ENCODE results near the gene FAM200C.

The FAM200C gene

GRCh38 chr5:160395111-160395510, 4.7 kb downstream of the FAM200C start:
- TF ChIP-seq, protein P1, sequence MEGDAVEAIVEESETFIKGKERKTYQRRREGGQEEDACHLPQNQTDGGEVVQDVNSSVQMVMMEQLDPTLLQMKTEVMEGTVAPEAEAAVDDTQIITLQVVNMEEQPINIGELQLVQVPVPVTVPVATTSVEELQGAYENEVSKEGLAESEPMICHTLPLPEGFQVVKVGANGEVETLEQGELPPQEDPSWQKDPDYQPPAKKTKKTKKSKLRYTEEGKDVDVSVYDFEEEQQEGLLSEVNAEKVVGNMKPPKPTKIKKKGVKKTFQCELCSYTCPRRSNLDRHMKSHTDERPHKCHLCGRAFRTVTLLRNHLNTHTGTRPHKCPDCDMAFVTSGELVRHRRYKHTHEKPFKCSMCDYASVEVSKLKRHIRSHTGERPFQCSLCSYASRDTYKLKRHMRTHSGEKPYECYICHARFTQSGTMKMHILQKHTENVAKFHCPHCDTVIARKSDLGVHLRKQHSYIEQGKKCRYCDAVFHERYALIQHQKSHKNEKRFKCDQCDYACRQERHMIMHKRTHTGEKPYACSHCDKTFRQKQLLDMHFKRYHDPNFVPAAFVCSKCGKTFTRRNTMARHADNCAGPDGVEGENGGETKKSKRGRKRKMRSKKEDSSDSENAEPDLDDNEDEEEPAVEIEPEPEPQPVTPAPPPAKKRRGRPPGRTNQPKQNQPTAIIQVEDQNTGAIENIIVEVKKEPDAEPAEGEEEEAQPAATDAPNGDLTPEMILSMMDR (conservative IDR thresholded peaks at IDR 0.05; ENCODE audit: low read depth, low read length) = no peak
- Histone ChIP-seq H3K36me3 (ENCODE audit: insufficient read depth) (no peaks in the 10 kb centered on the region), H3K27me3 (ENCODE audit: insufficient read depth, low read depth) (no peaks in the 10 kb centered on the region), H3K27ac (no peak overlapping the region), H3K79me2 (ENCODE audit: insufficient read depth, low read depth) (no peaks in the 10 kb centered on the region), H4K20me1 (ENCODE audit: insufficient read depth) (no peaks in the 10 kb centered on the region), H3K4me2 (no peak overlapping the region), H2AFZ (ENCODE audit: low read depth) (no peak overlapping the region), H3K4me3 (IDR thresholded peaks at IDR 0.05; ENCODE audit: insufficient read depth, low read depth, low read length) (no peak overlapping the region), H3K9ac (no peak overlapping the region), H3K4me1 (ENCODE audit: low read depth, poor library complexity, severe bottlenecking) (peaks cover 13% of the 10 kb centered on the region)

DNA sequence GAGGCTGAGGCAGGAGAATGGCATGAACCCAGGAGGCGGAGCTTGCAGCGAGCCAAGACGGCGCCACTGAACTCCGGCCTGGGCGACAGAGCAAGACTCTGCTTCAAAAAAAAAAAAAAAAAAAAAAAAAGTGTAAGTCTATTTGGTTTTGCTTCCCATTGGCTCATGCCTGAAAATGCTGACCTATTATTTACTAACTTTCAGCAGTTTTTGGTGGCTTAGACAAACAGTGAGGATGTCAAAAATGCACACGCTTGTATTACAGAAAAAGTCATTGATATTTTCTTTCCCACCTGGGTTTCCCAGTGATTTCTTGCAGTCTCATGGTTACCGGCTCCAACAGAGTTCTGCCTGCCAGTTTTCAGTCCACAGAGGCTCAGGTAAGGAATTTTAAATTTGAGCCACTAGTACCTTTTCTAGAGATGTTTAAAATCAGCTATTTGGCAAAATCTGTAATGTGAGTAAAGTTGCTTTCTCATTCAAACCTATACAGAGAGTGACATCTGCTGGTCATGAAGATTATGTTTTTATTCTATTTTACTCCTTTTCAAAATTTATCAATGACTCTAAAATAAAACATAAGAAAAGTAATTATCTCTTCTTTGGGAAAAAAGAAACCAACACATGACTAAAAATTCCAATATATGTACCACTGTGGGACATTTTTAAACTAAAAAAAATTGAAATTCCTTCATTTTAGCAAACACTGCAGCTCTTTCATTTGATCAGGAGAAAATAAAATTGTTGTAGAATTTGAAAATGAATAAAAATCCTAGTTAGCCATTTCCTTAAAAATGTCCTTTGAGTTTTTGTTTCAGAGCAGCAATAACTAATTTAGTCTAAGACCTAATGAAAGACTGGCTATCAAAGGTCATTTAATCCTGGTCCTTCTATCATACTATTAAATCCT, 8.8 kb downstream of the FAM200C start:
- H4K20me1 ChIP-seq (ENCODE audit: insufficient read depth) = no peaks in the 10 kb centered on the region
- H3K4me3 ChIP-seq (IDR thresholded peaks at IDR 0.05; ENCODE audit: insufficient read depth, low read depth, low read length) = no peak overlapping the region
- peaks cover 6% of the 10 kb centered on the region for H3K4me1 ChIP-seq (ENCODE audit: low read depth, poor library complexity, severe bottlenecking)
- TF ChIP-seq, protein P1 (conservative IDR thresholded peaks at IDR 0.05; ENCODE audit: low read depth, low read length) = peak; percentile 58; the same call in 1 of the 2 replicates
- no peaks in the 10 kb centered on the region for H3K27me3 ChIP-seq (ENCODE audit: insufficient read depth, low read depth)
- H3K4me2 ChIP-seq = no peak overlapping the region
- no peaks in the 10 kb centered on the region for H3K36me3 ChIP-seq (ENCODE audit: insufficient read depth)
- H3K79me2 ChIP-seq (ENCODE audit: insufficient read depth, low read depth) = no peaks in the 10 kb centered on the region
- H3K9ac ChIP-seq = no peak overlapping the region
- no peak overlapping the region for H2AFZ ChIP-seq (ENCODE audit: low read depth)
- H3K27ac ChIP-seq = no peak overlapping the region

GRCh38 chr5:160387445-160387844, 12.4 kb downstream of the FAM200C start:
- H3K4me3 ChIP-seq (IDR thresholded peaks at IDR 0.05; ENCODE audit: insufficient read depth, low read depth, low read length) = no peak overlapping the region
- H4K20me1 ChIP-seq (ENCODE audit: insufficient read depth) = no peaks in the 10 kb centered on the region
- H3K9ac ChIP-seq = no peak overlapping the region
- peaks cover 6% of the 10 kb centered on the region for H3K4me1 ChIP-seq (ENCODE audit: low read depth, poor library complexity, severe bottlenecking)
- no peak overlapping the region for H3K4me2 ChIP-seq
- H3K36me3 ChIP-seq (ENCODE audit: insufficient read depth) = no peaks in the 10 kb centered on the region
- H3K79me2 ChIP-seq (ENCODE audit: insufficient read depth, low read depth) = no peaks in the 10 kb centered on the region
- no peak overlapping the region for H2AFZ ChIP-seq (ENCODE audit: low read depth)
- no peaks in the 10 kb centered on the region for H3K27me3 ChIP-seq (ENCODE audit: insufficient read depth, low read depth)
- TF ChIP-seq, protein P1 (conservative IDR thresholded peaks at IDR 0.05; ENCODE audit: low read depth, low read length) = no peak
- no peak overlapping the region for H3K27ac ChIP-seq

DNA sequence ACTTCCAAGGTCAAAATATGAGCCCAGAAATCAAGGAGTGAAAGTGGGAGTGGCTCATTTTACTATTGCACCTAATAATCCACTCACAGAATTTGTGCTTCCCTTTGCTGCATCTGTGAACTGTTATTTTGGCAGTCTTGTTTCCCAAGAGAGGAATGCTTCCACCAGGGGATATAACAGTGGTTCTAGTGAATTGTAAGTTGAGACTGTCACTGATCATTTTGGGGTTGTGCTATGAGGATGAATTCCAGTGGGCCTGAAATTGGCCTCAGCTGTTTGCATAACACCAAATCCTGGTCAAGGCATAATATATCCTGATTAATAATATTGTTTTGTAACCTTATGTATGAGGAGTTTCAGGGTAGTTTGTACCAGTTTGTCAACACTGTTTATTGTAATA, 14.4 kb downstream of the FAM200C start:
- Histone ChIP-seq H3K4me1 (ENCODE audit: low read depth, poor library complexity, severe bottlenecking) (no peaks in the 10 kb centered on the region), H3K27ac (no peak overlapping the region), H3K27me3 (ENCODE audit: insufficient read depth, low read depth) (no peaks in the 10 kb centered on the region), H4K20me1 (ENCODE audit: insufficient read depth) (no peaks in the 10 kb centered on the region), H3K36me3 (ENCODE audit: insufficient read depth) (no peaks in the 10 kb centered on the region), H3K79me2 (ENCODE audit: insufficient read depth, low read depth) (no peaks in the 10 kb centered on the region), H3K9ac (no peak overlapping the region), H3K4me3 (IDR thresholded peaks at IDR 0.05; ENCODE audit: insufficient read depth, low read depth, low read length) (no peak overlapping the region), H2AFZ (ENCODE audit: low read depth) (no peak overlapping the region), H3K4me2 (no peak overlapping the region)
- TF ChIP-seq, protein P1 (conservative IDR thresholded peaks at IDR 0.05; ENCODE audit: low read depth, low read length) = no peak
